ENCODE data around the gene S1PR2.
"Not testable (repeated sequence)": the region's sequence is repeated elsewhere in the genome, so short reads cannot be mapped to it uniquely, and the experiment has no call there.

Gene S1PR2

DNA sequence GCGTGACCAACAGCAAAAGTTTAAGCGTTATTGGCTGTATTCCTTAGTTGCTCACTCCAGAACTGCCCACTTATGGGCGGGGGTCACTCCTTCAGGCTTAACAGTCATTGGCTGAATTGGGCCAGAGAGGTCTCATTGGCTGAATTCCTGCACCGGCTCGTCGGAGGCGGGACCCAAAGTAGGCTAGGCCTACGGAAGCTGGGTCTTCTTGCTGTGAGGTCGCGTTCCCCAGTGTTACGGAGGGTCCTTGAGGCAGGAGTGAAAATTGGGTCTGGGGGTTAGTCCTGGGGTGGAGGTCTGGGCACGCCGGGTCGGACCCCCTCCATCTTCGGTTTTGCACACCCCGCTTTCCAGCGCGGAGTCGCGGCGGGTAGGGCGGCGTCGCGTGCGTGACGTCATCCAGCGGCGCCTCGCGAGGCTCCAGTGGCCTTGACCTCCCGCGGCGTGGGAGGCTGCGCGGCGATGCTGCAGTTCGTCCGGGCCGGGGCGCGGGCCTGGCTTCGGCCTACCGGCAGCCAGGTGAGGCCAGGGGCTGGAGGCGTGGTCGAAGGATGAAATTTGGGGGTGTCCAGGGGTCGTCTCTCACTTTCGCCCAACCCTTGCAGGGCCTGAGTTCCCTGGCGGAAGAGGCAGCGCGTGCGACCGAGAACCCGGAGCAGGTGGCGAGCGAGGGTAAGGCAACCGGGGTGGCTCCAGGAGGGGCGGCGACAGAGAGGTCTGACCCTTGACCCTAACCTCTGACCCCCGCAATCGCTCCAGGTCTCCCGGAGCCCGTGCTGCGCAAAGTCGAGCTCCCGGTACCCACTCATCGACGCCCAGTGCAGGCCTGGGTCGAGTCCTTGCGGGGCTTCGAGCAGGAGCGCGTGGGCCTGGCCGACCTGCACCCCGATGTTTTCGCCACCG, 20.9 kb upstream of the S1PR2 start, which contains the start of gene MRPL4:
Gene MRPL4, plus strand, starts transcription at position 423 of the 903 bp plus-strand sequence. Its CDS starts 40 bp downstream, at position 463.
- Histone ChIP-seq H3K27ac (ENCODE audit: low read depth, low read length) (peak within 1 kb of the TSS; percentile 1; the same call in 1 of the 2 replicates), H3K9ac (ENCODE audit: low read length) (peak within 1 kb of the TSS; percentile 75), H3K9me3 (ENCODE audit: control insufficient read depth, insufficient read depth, low read depth, low read length) (no peaks in the 10 kb centered on the region), H3K27me3 (ENCODE audit: control insufficient read depth, insufficient read depth, low read length) (no peaks in the 10 kb centered on the region), H3K4me3 (ENCODE audit: low read depth, low read length) (peak within 1 kb of the TSS; percentile 68), H3K4me1 (ENCODE audit: control insufficient read depth, insufficient read depth, low read length) (peaks cover 4% of the 10 kb centered on the region), H3K36me3 (ENCODE audit: control insufficient read depth, insufficient read depth, low read length) (peaks cover 28% of the 10 kb centered on the region)

DNA sequence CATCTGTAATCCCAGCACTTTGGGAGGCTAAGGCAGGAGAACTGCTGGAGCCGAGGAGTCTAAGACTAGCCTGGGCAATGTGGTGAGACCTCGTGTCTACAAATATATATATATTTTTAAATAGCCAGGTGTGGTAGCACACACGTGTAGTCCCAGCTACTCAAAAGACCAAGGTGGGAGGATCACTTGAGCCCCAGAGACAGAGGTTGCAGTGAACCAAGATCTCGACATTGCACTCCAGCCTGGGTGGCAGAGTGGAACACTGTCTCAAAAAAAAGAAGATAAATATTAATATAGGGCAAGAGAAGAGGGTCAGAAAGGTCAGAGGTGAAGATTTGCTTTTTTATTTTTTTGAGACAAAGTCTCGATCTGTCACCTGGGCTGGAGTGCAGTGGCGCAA, 15.4 kb upstream of the S1PR2 start:
- Histone ChIP-seq H3K4me3 (ENCODE audit: low read depth, low read length) (no peak overlapping the region), H3K36me3 (ENCODE audit: control insufficient read depth, insufficient read depth, low read length) (no peaks in the 10 kb centered on the region), H3K27ac (ENCODE audit: low read depth, low read length) (no peak overlapping the region), H3K9ac (ENCODE audit: low read length) (no peak overlapping the region), H3K4me1 (ENCODE audit: control insufficient read depth, insufficient read depth, low read length) (peaks cover 4% of the 10 kb centered on the region; the same call in 1 of the 2 replicates), H3K27me3 (ENCODE audit: control insufficient read depth, insufficient read depth, low read length) (no peaks in the 10 kb centered on the region), H3K9me3 (ENCODE audit: control insufficient read depth, insufficient read depth, low read depth, low read length) (no peaks in the 10 kb centered on the region)

DNA sequence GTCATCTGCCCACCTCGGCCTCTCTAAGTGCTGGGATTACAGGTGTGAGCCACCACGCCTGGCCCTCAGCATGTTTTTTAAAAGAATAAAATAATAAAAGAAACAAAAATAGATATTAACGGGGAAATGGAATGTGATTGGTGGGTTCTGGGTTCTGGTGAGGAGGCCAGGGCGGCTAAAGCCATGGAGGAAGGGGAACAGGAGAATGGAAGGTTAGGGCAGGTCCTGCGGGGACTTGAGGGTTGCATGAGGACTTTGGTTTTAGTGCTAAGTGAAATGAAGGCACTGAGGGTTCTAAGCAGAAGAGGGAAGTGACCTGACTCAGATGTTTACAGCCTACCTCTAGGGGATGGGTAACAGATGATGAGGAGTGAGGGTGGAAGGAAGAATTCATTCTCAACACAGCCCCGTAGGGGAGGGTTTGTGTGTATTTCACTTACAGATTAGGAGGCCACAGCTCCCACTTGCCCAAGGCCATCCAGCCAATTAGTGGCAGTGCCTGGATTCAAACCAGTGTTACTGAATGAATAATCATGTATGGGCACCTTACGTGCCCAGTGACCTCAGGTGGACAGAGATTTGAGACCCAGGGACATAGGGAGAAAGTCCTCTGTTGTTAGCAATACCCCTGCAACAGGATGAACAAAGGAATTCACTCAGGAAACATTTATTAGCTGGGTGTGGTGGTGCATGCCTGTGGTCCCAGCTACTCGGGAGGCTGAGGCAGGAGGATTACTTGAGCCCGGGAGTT, 14.2 kb upstream of the S1PR2 start:
- Histone ChIP-seq H3K4me1 (ENCODE audit: control insufficient read depth, insufficient read depth, low read length) (peaks cover 4% of the 10 kb centered on the region; the same call in 1 of the 2 replicates), H3K27ac (ENCODE audit: low read depth, low read length) (no peak overlapping the region), H3K4me3 (ENCODE audit: low read depth, low read length) (no peak overlapping the region), H3K9me3 (ENCODE audit: control insufficient read depth, insufficient read depth, low read depth, low read length) (no peaks in the 10 kb centered on the region), H3K9ac (ENCODE audit: low read length) (no peak overlapping the region), H3K36me3 (ENCODE audit: control insufficient read depth, insufficient read depth, low read length) (no peaks in the 10 kb centered on the region), H3K27me3 (ENCODE audit: control insufficient read depth, insufficient read depth, low read length) (no peaks in the 10 kb centered on the region)

DNA sequence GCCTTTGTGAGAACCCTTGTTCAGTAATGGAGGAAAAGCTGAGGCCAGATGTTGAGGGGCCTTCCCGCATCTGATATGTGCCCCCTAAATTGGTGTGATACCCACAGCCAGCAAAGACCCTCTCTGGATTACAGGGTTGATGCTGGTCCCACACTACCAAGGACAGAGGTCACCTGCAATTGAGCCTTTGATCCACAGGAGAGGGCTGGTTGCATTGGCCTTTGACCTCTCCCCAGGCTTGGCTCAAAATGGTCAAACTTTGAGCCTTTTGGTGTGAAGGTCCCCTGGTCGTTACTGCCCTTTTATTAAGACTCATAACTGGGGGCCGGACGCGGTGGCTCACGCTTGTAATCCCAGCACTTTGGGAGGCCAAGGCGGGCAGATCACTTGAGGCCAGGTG, 12.5 kb upstream of the S1PR2 start:
- H3K9ac ChIP-seq (ENCODE audit: low read length), result no peak overlapping the region

DNA sequence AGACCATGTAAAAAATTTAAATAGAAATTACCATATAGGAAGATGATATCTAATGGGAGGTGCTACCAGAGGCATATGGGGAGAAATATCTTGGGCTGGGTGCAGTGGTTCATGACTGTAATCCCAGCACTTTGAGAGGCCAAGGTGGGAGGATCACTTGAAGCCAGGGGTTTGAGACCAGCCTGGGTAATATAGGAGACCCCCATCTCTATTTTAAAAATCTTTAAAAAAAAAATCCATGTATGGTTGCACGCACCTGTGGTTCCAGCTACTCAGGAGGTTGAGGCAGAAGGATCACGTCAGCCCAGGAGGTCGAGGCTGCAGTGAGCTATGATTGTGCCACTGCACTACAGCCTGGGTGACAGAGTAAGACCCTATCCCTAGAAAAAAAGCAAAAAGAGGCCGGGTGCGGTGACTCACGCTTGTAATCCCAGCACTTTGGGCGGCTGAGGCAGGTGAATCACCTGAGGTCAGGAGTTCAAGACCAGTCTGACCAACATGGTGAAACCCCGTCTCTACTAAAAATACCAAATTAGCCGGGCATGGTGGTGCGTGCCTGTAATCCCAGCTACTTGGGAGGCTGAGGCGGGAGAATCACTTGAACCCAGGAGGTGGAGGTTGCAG, 10.8 kb upstream of the S1PR2 start:
- H3K9ac ChIP-seq (ENCODE audit: low read length); H3K36me3 ChIP-seq (ENCODE audit: control insufficient read depth, insufficient read depth, low read length); H3K27ac ChIP-seq (ENCODE audit: low read depth, low read length); H3K4me3 ChIP-seq (ENCODE audit: low read depth, low read length); H3K9me3 ChIP-seq (ENCODE audit: control insufficient read depth, insufficient read depth, low read depth, low read length); H3K27me3 ChIP-seq (ENCODE audit: control insufficient read depth, insufficient read depth, low read length); H3K4me1 ChIP-seq (ENCODE audit: control insufficient read depth, insufficient read depth, low read length): not testable (repeated sequence)

More for the DNA sequence above, 12.5 kb upstream of the S1PR2 start:
- Histone ChIP-seq H3K9me3 (ENCODE audit: control insufficient read depth, insufficient read depth, low read depth, low read length) (no peaks in the 10 kb centered on the region), H3K27me3 (ENCODE audit: control insufficient read depth, insufficient read depth, low read length) (no peaks in the 10 kb centered on the region), H3K27ac (ENCODE audit: low read depth, low read length) (no peak overlapping the region), H3K36me3 (ENCODE audit: control insufficient read depth, insufficient read depth, low read length) (no peaks in the 10 kb centered on the region), H3K4me3 (ENCODE audit: low read depth, low read length) (no peak overlapping the region), H3K4me1 (ENCODE audit: control insufficient read depth, insufficient read depth, low read length) (peaks cover 4% of the 10 kb centered on the region; the same call in 1 of the 2 replicates)

DNA sequence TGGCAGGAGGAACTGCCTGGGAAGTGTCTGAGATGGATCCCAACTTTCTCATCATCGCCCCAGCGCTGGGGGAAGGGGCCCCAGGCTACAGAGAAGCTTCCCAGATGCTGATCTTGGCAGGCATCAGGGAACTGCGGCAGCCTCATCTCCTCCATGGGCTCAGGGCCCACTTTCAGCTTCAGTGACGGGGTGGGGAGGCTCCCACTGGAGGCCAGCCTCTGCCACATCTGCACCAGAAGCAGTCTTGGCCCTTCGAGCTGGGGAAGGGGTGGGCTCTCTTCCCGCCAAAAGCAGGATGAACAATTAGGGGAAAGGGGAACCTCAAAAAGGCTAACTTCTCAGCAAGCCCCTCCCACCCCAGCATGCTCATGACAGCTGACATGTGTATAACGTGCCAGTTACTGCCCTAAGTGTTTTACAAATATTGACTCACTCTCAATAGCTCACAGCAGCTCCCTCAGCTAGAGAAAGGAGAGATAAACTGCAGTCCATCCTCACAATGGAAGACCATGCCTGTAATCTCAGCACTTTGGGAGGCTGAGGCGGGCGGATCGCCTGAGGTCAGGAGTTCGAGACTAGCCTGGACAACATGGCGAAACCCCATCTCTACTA, 7.1 kb upstream of the S1PR2 start:
- Histone ChIP-seq H3K4me3 (ENCODE audit: low read depth, low read length) (no peak overlapping the region), H3K27me3 (ENCODE audit: control insufficient read depth, insufficient read depth, low read length) (no peaks in the 10 kb centered on the region), H3K9me3 (ENCODE audit: control insufficient read depth, insufficient read depth, low read depth, low read length) (no peaks in the 10 kb centered on the region), H3K4me1 (ENCODE audit: control insufficient read depth, insufficient read depth, low read length) (peaks cover 11% of the 10 kb centered on the region; the same call in 1 of the 2 replicates), H3K36me3 (ENCODE audit: control insufficient read depth, insufficient read depth, low read length) (no peaks in the 10 kb centered on the region), H3K9ac (ENCODE audit: low read length) (no peak overlapping the region), H3K27ac (ENCODE audit: low read depth, low read length) (no peak overlapping the region)

DNA sequence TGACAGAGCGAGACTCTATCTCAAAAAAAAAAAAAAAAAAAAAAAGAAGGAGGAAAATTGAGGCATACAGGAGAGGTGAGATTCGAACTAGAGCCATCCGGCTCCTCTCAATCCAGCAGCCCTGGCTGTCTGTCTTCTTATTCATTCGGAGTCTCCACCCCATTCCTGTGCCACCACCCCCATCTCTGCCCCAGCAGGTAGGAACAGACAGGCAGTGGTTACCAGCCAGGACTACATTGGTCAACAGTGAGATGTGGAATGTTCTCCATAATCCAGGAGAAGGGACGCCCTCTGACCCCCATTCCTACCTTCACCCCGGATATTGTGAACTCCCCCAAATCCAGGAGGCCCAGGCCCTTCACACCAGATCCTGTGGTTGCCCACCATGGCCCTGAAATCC, 6.6 kb upstream of the S1PR2 start:
- peaks cover 9% of the 10 kb centered on the region; the same call in 1 of the 2 replicates for H3K4me1 ChIP-seq (ENCODE audit: control insufficient read depth, insufficient read depth, low read length)
- no peaks in the 10 kb centered on the region for H3K27me3 ChIP-seq (ENCODE audit: control insufficient read depth, insufficient read depth, low read length)
- no peaks in the 10 kb centered on the region for H3K36me3 ChIP-seq (ENCODE audit: control insufficient read depth, insufficient read depth, low read length)
- no peak overlapping the region for H3K9ac ChIP-seq (ENCODE audit: low read length)
- H3K9me3 ChIP-seq (ENCODE audit: control insufficient read depth, insufficient read depth, low read depth, low read length), result no peaks in the 10 kb centered on the region
- H3K4me3 ChIP-seq (ENCODE audit: low read depth, low read length), result no peak overlapping the region
- H3K27ac ChIP-seq (ENCODE audit: low read depth, low read length), result no peak overlapping the region

DNA sequence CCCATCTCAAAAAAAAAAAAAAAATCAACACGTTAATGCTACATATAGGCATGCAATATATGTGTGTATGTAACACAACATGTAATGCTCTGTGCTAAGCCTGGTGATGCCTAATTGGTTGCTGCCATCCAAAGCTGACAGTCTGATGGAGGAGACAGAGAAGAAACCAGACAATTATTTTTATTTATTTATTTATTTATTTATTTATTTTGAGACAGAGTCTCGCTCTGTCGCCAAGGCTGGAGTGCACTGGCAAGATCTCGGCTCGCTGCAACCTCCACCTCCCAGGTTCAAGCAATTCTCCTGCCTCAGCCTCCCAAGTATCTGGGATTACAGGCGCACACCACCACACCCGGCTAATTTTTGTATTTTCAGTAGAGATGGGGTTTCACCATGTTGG, 4.3 kb upstream of the S1PR2 start:
- H3K36me3 ChIP-seq (ENCODE audit: control insufficient read depth, insufficient read depth, low read length); H3K9me3 ChIP-seq (ENCODE audit: control insufficient read depth, insufficient read depth, low read depth, low read length); H3K27ac ChIP-seq (ENCODE audit: low read depth, low read length); H3K4me3 ChIP-seq (ENCODE audit: low read depth, low read length); H3K9ac ChIP-seq (ENCODE audit: low read length); H3K27me3 ChIP-seq (ENCODE audit: control insufficient read depth, insufficient read depth, low read length); H3K4me1 ChIP-seq (ENCODE audit: control insufficient read depth, insufficient read depth, low read length): not testable (repeated sequence)

DNA sequence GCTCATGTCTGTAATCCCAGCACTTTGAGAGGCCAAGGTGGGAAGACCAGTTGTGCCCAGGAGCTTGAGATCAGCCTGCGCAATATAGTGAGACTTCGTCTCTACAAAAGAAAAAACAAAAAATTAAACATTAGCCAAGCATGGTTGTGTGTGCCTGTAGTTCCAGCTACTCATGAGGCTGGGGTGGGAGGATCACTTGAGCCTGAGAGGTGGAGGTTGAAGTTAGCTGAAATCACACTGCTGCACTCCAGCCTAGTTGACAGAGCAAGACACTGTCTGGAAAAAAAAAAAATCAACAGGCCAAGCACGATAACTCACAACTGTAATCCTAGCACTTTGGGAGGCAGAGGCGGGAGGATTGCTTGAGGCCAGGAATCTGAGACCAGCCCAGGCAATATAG, 3.9 kb upstream of the S1PR2 start:
- Histone ChIP-seq H3K27me3 (ENCODE audit: control insufficient read depth, insufficient read depth, low read length) (no peaks in the 10 kb centered on the region), H3K9me3 (ENCODE audit: control insufficient read depth, insufficient read depth, low read depth, low read length) (no peaks in the 10 kb centered on the region), H3K4me3 (ENCODE audit: low read depth, low read length) (no peak overlapping the region), H3K27ac (ENCODE audit: low read depth, low read length) (no peak overlapping the region), H3K9ac (ENCODE audit: low read length) (no peak overlapping the region), H3K4me1 (ENCODE audit: control insufficient read depth, insufficient read depth, low read length) (peaks cover 7% of the 10 kb centered on the region; the same call in 1 of the 2 replicates), H3K36me3 (ENCODE audit: control insufficient read depth, insufficient read depth, low read length) (no peaks in the 10 kb centered on the region)

DNA sequence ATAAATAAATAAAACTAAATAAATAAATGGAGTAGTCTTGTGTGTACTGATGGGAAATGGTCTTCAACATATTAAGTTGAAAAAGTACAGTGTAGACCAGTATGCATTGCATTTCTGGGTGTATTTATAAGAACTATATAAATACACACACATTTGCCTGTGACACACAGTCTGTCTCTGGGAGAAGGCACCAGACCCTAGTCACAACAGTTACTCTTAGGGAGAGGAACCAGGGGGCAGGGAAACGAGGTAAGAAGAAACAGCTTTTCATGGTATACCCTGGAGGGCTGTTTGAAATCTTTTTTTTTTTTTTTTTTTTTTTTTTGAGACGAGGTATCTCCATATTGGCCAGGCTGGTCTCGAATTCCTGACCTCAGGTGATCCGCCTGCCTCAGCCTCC, 2.8 kb upstream of the S1PR2 start:
- Histone ChIP-seq H3K27ac (ENCODE audit: low read depth, low read length) (no peak overlapping the region), H3K9ac (ENCODE audit: low read length) (no peak overlapping the region), H3K27me3 (ENCODE audit: control insufficient read depth, insufficient read depth, low read length) (no peaks in the 10 kb centered on the region), H3K36me3 (ENCODE audit: control insufficient read depth, insufficient read depth, low read length) (no peaks in the 10 kb centered on the region), H3K4me1 (ENCODE audit: control insufficient read depth, insufficient read depth, low read length) (peaks cover 10% of the 10 kb centered on the region; the same call in 1 of the 2 replicates), H3K4me3 (ENCODE audit: low read depth, low read length) (no peak overlapping the region), H3K9me3 (ENCODE audit: control insufficient read depth, insufficient read depth, low read depth, low read length) (no peaks in the 10 kb centered on the region)
